ENCODE data around the gene RPS2. TPM values are rescaled to one million over a fixed set of nuclear protein-coding genes. Genes with fewer than 3 reads are reported as not detected.

RPS2 gene
- total RNA-seq, 2 experiments from 2014 or later: 5,572 to 5,598 TPM

DNA sequence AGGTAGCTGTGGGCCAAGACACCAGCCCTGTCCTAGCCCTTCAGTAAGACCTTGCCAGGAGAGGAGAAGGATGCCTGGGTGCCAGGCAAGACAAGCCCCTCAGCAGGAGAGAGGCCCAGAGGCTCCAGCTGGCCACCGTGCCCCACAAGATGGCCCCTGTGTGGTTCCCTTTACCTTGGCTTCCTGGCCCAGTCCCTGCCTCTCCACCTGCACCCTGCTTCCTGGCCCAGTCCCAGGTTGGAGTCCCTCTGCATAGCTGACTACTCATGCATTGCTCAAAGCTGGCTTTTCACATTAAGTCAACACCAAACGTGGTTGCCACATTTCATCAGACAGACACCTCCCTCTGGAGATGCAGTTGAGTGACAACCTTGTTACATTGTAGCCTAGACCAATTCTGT lies 29.1 kb upstream of the RPS2 start:
- H3K4me3 Mint-ChIP-seq: no peak overlapping the region
- DNase-seq: no peak
- ATAC-seq: no peak
- peaks cover 15% of the 10 kb centered on the region for H3K36me3 Mint-ChIP-seq (ENCODE audit: low read depth)
- no peaks in the 10 kb centered on the region for H3K9me3 Mint-ChIP-seq
- ChIA-PET POLR2A (interaction anchor here (1.3 to 29.2 kb wide), 5 partner anchors 9 to 161 kb away, joined by 4 to 505 read pairs (median 4); partner anchors contain the start of genes NDUFB10, RNF151, RPS2 and TBL3), CTCF (interaction anchor here (0.7 to 3.2 kb wide), 3 partner anchors 10 to 147 kb away, joined by 5 to 34 read pairs (median 5); no protein-coding TSS in a partner anchor)
- TF ChIP-seq, protein P1, sequence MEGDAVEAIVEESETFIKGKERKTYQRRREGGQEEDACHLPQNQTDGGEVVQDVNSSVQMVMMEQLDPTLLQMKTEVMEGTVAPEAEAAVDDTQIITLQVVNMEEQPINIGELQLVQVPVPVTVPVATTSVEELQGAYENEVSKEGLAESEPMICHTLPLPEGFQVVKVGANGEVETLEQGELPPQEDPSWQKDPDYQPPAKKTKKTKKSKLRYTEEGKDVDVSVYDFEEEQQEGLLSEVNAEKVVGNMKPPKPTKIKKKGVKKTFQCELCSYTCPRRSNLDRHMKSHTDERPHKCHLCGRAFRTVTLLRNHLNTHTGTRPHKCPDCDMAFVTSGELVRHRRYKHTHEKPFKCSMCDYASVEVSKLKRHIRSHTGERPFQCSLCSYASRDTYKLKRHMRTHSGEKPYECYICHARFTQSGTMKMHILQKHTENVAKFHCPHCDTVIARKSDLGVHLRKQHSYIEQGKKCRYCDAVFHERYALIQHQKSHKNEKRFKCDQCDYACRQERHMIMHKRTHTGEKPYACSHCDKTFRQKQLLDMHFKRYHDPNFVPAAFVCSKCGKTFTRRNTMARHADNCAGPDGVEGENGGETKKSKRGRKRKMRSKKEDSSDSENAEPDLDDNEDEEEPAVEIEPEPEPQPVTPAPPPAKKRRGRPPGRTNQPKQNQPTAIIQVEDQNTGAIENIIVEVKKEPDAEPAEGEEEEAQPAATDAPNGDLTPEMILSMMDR (IDR thresholded peaks at IDR 0.05): no peak
- H3K4me1 Mint-ChIP-seq (ENCODE audit: low read depth): peaks cover 23% of the 10 kb centered on the region
- no peak overlapping the region for H3K27ac Mint-ChIP-seq
- peaks cover 12% of the 10 kb centered on the region for H3K27me3 Mint-ChIP-seq
- intact Hi-C loops (cut with micrococcal nuclease): no loop called here

DNA sequence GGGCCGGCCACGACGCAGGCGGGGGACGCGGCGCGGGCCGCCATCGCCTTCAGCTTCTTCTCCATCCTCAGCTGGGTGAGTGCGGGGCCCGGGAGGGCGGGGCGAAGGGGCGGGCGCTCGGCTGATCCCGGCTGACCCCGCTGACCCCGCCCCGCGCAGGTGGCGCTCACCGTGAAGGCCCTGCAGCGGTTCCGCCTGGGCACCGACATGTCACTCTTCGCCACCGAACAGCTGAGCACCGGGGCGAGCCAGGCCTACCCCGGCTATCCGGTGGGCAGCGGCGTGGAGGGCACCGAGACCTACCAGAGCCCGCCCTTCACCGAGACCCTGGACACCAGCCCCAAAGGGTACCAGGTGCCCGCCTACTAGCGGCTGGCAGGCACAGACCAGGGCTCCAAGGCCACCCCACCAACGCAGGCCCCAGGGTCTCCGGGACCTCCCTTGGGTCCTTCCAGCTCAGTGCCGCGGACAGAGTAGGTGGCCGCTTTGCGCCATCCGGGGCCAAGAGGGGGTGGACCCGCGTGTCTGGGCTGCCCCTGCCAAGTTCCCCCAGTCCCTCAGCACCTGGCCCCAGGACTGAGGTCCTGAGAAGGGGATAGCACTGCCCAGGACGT lies 28.2 kb upstream of the RPS2 start:
- peaks cover 10% of the 10 kb centered on the region for H3K36me3 Mint-ChIP-seq (ENCODE audit: low read depth)
- H3K27ac Mint-ChIP-seq: no peak overlapping the region
- CTCF ChIA-PET: interaction anchor here (1.1 to 3.2 kb wide), 2 partner anchors 11 to 21 kb away, joined by 3 to 34 read pairs; partner anchors contain the start of gene TBL3
- DNase-seq (no peak), ATAC-seq (no peak)
- H3K9me3 Mint-ChIP-seq: no peaks in the 10 kb centered on the region
- intact Hi-C loops (cut with micrococcal nuclease): no loop called here
- TF ChIP-seq, protein P1 (IDR thresholded peaks at IDR 0.05): no peak
- no peak overlapping the region for H3K4me3 Mint-ChIP-seq
- POLR2A ChIA-PET: interaction anchor here (0.6 to 29.2 kb wide), 7 partner anchors 10 to 162 kb away, joined by 3 to 505 read pairs (median 4); partner anchors contain the start of genes NDUFB10, RNF151, RPS2 and TBL3
- H3K27me3 Mint-ChIP-seq: peaks cover 18% of the 10 kb centered on the region
- H3K4me1 Mint-ChIP-seq (ENCODE audit: low read depth): peaks cover 23% of the 10 kb centered on the region

DNA sequence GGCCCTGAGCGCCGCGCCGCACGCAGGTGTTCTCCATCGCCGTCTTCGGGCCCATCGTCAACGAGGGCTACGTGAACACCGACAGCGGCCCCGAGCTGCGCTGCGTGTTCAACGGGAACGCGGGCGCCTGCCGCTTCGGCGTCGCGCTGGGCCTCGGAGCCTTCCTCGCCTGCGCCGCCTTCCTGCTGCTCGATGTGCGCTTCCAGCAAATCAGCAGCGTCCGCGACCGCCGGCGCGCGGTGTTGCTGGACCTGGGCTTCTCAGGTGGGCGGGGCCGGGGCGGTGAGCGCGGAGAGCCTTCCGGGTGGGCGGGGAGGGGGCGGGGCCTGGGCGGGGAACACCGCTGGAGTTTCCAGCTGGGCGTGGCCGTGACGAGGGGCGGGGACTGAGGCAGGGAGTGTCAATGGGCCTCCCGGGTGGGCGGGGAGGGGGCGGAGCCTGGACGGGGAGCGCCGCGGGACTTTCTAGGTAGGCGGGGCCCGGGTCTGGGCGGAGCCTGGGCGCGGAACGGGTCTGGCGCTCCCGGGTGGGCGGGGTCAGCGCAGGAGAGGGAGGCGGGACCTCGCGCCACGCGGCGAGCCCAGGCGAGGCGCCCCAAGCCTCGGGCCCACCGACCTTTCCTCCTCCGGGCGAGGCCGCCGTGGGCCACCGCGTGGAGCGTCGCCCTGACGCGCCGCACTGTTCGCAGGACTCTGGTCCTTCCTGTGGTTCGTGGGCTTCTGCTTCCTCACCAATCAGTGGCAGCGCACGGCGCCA lies 27.5 kb upstream of the RPS2 start:
- Mint-ChIP-seq H3K4me1 (ENCODE audit: low read depth) (peaks cover 20% of the 10 kb centered on the region), H3K27me3 (peaks cover 18% of the 10 kb centered on the region), H3K36me3 (ENCODE audit: low read depth) (peaks cover 7% of the 10 kb centered on the region), H3K9me3 (no peaks in the 10 kb centered on the region), H3K27ac (peak overlapping the region; percentile 34), H3K4me3 (peak overlapping the region; percentile 71)
- intact Hi-C loops (cut with micrococcal nuclease): no loop called here
- peak; percentile 98 for DNase-seq
- peak; percentile 82 for ATAC-seq
- TF ChIP-seq, protein P1 (IDR thresholded peaks at IDR 0.05): no peak
- POLR2A ChIA-PET: interaction anchor here (0.6 to 29.2 kb wide), 9 partner anchors 11 to 163 kb away, joined by 3 to 505 read pairs (median 4); partner anchors contain the start of genes NDUFB10, RNF151, RPS2 and TBL3
- CTCF ChIA-PET: interaction anchor here (1.1 to 3.2 kb wide), 2 partner anchors 12 to 20 kb away, joined by 3 to 34 read pairs; partner anchors contain the start of gene TBL3

DNA sequence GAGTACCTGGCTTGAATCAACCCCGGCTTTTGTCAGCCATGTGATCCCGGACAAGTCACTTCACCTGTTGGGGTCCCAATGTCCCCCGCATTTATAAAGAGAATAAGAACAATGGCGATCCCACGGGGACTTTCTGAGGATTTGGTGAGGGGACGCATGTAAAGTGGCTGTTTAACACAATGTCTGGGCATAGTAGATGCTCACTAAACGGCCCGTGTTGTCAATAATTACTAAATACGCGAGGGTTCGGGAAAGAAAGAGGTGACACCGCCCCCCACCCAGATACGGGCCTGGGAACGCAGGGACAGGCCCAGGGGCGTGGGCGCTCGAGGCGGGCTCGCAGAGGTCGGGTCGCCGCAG lies 26.9 kb upstream of the RPS2 start:
- ChIA-PET CTCF (interaction anchor here (1.1 to 3.2 kb wide), 2 partner anchors 12 to 20 kb away, joined by 3 to 34 read pairs; partner anchors contain the start of gene TBL3), POLR2A (interaction anchor here (0.9 to 29.2 kb wide), 4 partner anchors 13 to 224 kb away, joined by 3 to 505 read pairs (median 36); partner anchors contain the start of genes NDUFB10, PGP, RNF151 and RPS2)
- no peak for ATAC-seq
- TF ChIP-seq, protein P1 (IDR thresholded peaks at IDR 0.05): no peak
- H3K4me3 Mint-ChIP-seq: peak overlapping the region; percentile 71
- H3K9me3 Mint-ChIP-seq: no peaks in the 10 kb centered on the region
- peaks cover 18% of the 10 kb centered on the region for H3K27me3 Mint-ChIP-seq
- peak; percentile 33 for DNase-seq
- H3K4me1 Mint-ChIP-seq (ENCODE audit: low read depth): peaks cover 16% of the 10 kb centered on the region
- peak overlapping the region; percentile 76 for H3K27ac Mint-ChIP-seq
- peaks cover 10% of the 10 kb centered on the region for H3K36me3 Mint-ChIP-seq (ENCODE audit: low read depth)
- intact Hi-C loops (cut with micrococcal nuclease): no loop called here

All from activated CD8-positive, alpha-beta T cell treated with anti-CD3 and anti-CD28 coated beads for 36 hours (primary cell).